ENCODE data around the gene KIF4A. TPM values are rescaled to one million over a fixed set of nuclear protein-coding genes. Genes with fewer than 3 reads are reported as not detected.

The KIF4A gene
- total and polyA plus RNA-seq, 7 experiments from 2014 or later = 0.20 to 26.5 (median 0.21) TPM; not detected in 3

GRCh38 chrX:70433848-70434351 lies 144.0 kb downstream of the KIF4A start:
- Histone ChIP-seq H3K27me3 (ENCODE audit: control insufficient read depth in 2 of 2, insufficient read depth in 2 of 2, low read length in 2 of 2) (no peaks in the 10 kb centered on the region), H3K4me3 (ENCODE audit: low read length) (peak overlapping the region; percentile 79), H3K36me3 (ENCODE audit: control insufficient read depth in 2 of 3, insufficient read depth in 3 of 3, low read length in 3 of 3) (no peaks in the 10 kb centered on the region), H3K9me3 (ENCODE audit: control insufficient read depth in 2 of 3, low read length in 3 of 3) (no peaks in the 10 kb centered on the region), H3K27ac (ENCODE audit: low read depth, low read length) (peak overlapping the region; percentile 41), H3K4me1 (ENCODE audit: control insufficient read depth in 2 of 2, insufficient read depth in 2 of 2, low read length in 2 of 2) (peaks cover 0 to 3% of the 10 kb centered on the region in 2 donors)
- Mint-ChIP-seq H3K9me3 (peaks cover 0 to 2% (median 0%) of the 10 kb centered on the region in 11 donors), H3K36me3 (no peaks in the 10 kb centered on the region), H3K27me3 (peaks cover 0 to 18% (median 8%) of the 10 kb centered on the region in 5 donors), H3K27ac (peak overlapping the region; percentile 71 to 94 (median 89)), H3K4me3 (peak overlapping the region; percentile 84 to 94 (median 90)), H3K4me1 (peaks cover 0 to 24% (median 9%) of the 10 kb centered on the region in 7 donors)
- DNase-seq (peak; percentile 49 to 77 (median 73)), ATAC-seq (peak; percentile 95)
- POLR2A ChIA-PET = interaction anchor here (1.0 to 2.3 kb wide), 2 partner anchors 144 to 301 kb away, joined by 3 to 8 read pairs; partner anchors contain the start of genes IGBP1, KIF4A and PDZD11
- CTCF ChIA-PET = interaction anchor here (1.2 to 1.8 kb wide), 3 partner anchors 35 to 239 kb away, joined by 3 to 5 read pairs (median 3); no protein-coding TSS in a partner anchor
- intact Hi-C loops (cut with micrococcal nuclease) = loop anchor here (1.0 to 10.0 kb wide), 12 partner anchors 10 to 896 kb away; partner anchors contain the start of genes IGBP1 (in 2 of the 2), KIF4A (in 2 of the 2), DLG3 (in 1 of the 2) and P2RY4 (in 1 of the 2)

DNA sequence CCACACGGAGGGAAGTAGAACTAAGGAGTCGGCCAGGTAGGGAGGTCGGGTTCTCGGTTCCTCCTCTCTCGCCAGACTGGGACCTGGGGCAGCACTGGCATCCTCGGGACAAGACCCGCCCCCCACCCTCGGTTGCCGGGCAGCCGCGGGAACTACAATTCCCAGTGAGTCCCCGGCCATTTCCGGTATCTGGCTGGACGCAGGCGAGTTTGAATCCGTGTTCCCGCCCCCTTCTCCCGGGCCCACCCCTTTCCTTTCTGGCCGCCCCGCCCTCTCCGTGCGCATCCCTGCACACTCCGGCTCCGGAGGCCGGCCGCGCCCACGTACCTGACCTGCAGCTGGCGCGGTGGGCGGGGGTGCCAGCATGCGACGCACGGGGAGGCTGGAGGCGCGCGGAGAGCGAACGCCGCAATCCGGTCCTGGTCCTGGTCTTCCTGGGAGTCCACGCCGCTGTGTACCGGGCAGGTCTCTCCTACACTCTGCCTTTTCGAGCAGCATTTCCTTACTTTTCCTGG lies 144.5 kb downstream of the KIF4A start:
- no peaks in the 10 kb centered on the region for H3K9me3 Mint-ChIP-seq
- intact Hi-C loops (cut with micrococcal nuclease) = loop anchor here (1.0 to 10.0 kb wide), 12 partner anchors 10 to 896 kb away; partner anchors contain the start of genes DLG3 (in 1 of the 2), IGBP1 (in 1 of the 2), KIF4A (in 1 of the 2) and P2RY4 (in 1 of the 2)
- POLR2A ChIA-PET = interaction anchor here (1.5 kb wide), 1 partner anchor 10 kb away, joined by 4 read pairs; the partner anchor contains the start of gene DLG3

GRCh38 chrX:70434914-70435586 lies 145.1 kb downstream of the KIF4A start:
- CTCF ChIA-PET = interaction anchor here (0.8 to 0.9 kb wide), 2 partner anchors 9 to 31 kb away, joined by 3 to 4 read pairs; no protein-coding TSS in a partner anchor
- POLR2A ChIA-PET = interaction anchor here (1.5 kb wide), 1 partner anchor 9 kb away, joined by 4 read pairs; the partner anchor contains the start of gene DLG3

More for the DNA sequence above, 144.5 kb downstream of the KIF4A start:
- ATAC-seq = peak; percentile 40
- peak overlapping the region in 8 of 9 donors; percentile 71 to 94 (median 90) for H3K27ac Mint-ChIP-seq
- H3K27me3 Mint-ChIP-seq = peaks cover 0 to 23% (median 8%) of the 10 kb centered on the region in 5 donors
- peaks cover 0 to 29% (median 9%) of the 10 kb centered on the region in 7 donors for H3K4me1 Mint-ChIP-seq
- H3K27ac ChIP-seq (ENCODE audit: low read depth, low read length) = peak overlapping the region; percentile 41
- H3K4me3 ChIP-seq (ENCODE audit: low read length) = peak overlapping the region; percentile 79
- peak overlapping the region; percentile 84 to 94 (median 90) for H3K4me3 Mint-ChIP-seq
- peaks cover 0 to 3% of the 10 kb centered on the region in 2 donors for H3K4me1 ChIP-seq (ENCODE audit: control insufficient read depth in 2 of 2, insufficient read depth in 2 of 2, low read length in 2 of 2)
- peak in 2 of 9 donors; percentile 13 to 70 for DNase-seq
- CTCF ChIA-PET = interaction anchor here (0.8 to 1.8 kb wide), 3 partner anchors 9 to 240 kb away, joined by 3 to 5 read pairs (median 3); no protein-coding TSS in a partner anchor
- no peaks in the 10 kb centered on the region for H3K9me3 ChIP-seq (ENCODE audit: control insufficient read depth in 2 of 3, low read length in 3 of 3)
- H3K36me3 ChIP-seq (ENCODE audit: control insufficient read depth in 2 of 3, insufficient read depth in 3 of 3, low read length in 3 of 3) = no peaks in the 10 kb centered on the region
- H3K27me3 ChIP-seq (ENCODE audit: control insufficient read depth in 2 of 2, insufficient read depth in 2 of 2, low read length in 2 of 2) = no peaks in the 10 kb centered on the region
- no peaks in the 10 kb centered on the region for H3K36me3 Mint-ChIP-seq

GRCh38 chrX:70436343-70436742 lies 146.4 kb downstream of the KIF4A start:
- Histone ChIP-seq H3K36me3 (ENCODE audit: control insufficient read depth in 2 of 3, insufficient read depth in 3 of 3, low read length in 3 of 3) (no peaks in the 10 kb centered on the region), H3K27ac (ENCODE audit: low read depth, low read length) (no peak overlapping the region), H3K27me3 (ENCODE audit: control insufficient read depth in 2 of 2, insufficient read depth in 2 of 2, low read length in 2 of 2) (no peaks in the 10 kb centered on the region), H3K4me3 (ENCODE audit: low read length) (no peak overlapping the region), H3K9me3 (ENCODE audit: control insufficient read depth in 2 of 3, low read length in 3 of 3) (no peaks in the 10 kb centered on the region), H3K4me1 (ENCODE audit: control insufficient read depth in 2 of 2, insufficient read depth in 2 of 2, low read length in 2 of 2) (peaks cover 0 to 3% of the 10 kb centered on the region in 2 donors)
- no peaks in the 10 kb centered on the region for H3K36me3 Mint-ChIP-seq
- ChIA-PET CTCF (interaction anchor here (0.6 kb wide), 1 partner anchor 14 kb away, joined by 4 read pairs; no protein-coding TSS in a partner anchor), POLR2A (no interaction called here)
- no peak overlapping the region for H3K4me3 Mint-ChIP-seq
- H3K27ac Mint-ChIP-seq = peak overlapping the region in 1 of 9 donors; percentile 23
- intact Hi-C loops (cut with micrococcal nuclease) = loop anchor here in 1 of 2 donors (10.0 kb wide), 1 partner anchor 402 kb away; no protein-coding TSS in a partner anchor
- H3K4me1 Mint-ChIP-seq = peaks cover 0 to 30% (median 9%) of the 10 kb centered on the region in 7 donors
- no peak for ATAC-seq
- H3K9me3 Mint-ChIP-seq = no peaks in the 10 kb centered on the region
- H3K27me3 Mint-ChIP-seq = peaks cover 1 to 37% (median 13%) of the 10 kb centered on the region in 5 donors
- no peak for DNase-seq

More at GRCh38 chrX:70434914-70435586, 145.1 kb downstream of the KIF4A start:
- Histone ChIP-seq H3K9me3 (ENCODE audit: control insufficient read depth in 2 of 3, low read length in 3 of 3) (no peaks in the 10 kb centered on the region), H3K4me3 (ENCODE audit: low read length) (peak overlapping the region; percentile 79), H3K27me3 (ENCODE audit: control insufficient read depth in 2 of 2, insufficient read depth in 2 of 2, low read length in 2 of 2) (no peaks in the 10 kb centered on the region), H3K36me3 (ENCODE audit: control insufficient read depth in 2 of 3, insufficient read depth in 3 of 3, low read length in 3 of 3) (no peaks in the 10 kb centered on the region), H3K27ac (ENCODE audit: low read depth, low read length) (no peak overlapping the region), H3K4me1 (ENCODE audit: control insufficient read depth in 2 of 2, insufficient read depth in 2 of 2, low read length in 2 of 2) (peaks cover 0 to 3% of the 10 kb centered on the region in 2 donors)
- peaks cover 0 to 25% (median 8%) of the 10 kb centered on the region in 5 donors for H3K27me3 Mint-ChIP-seq
- DNase-seq (no peak), ATAC-seq (no peak)
- peak overlapping the region; percentile 83 to 94 (median 90) for H3K4me3 Mint-ChIP-seq
- peak overlapping the region in 7 of 9 donors; percentile 34 to 82 (median 53) for H3K27ac Mint-ChIP-seq
- peaks cover 0 to 30% (median 9%) of the 10 kb centered on the region in 7 donors for H3K4me1 Mint-ChIP-seq
- no peaks in the 10 kb centered on the region for H3K36me3 Mint-ChIP-seq
- no peaks in the 10 kb centered on the region for H3K9me3 Mint-ChIP-seq
- intact Hi-C loops (cut with micrococcal nuclease) = loop anchor here (1.0 to 10.0 kb wide), 12 partner anchors 9 to 897 kb away; partner anchors contain the start of genes DLG3 (in 1 of the 2), IGBP1 (in 1 of the 2), KIF4A (in 1 of the 2) and P2RY4 (in 1 of the 2)

DNA sequence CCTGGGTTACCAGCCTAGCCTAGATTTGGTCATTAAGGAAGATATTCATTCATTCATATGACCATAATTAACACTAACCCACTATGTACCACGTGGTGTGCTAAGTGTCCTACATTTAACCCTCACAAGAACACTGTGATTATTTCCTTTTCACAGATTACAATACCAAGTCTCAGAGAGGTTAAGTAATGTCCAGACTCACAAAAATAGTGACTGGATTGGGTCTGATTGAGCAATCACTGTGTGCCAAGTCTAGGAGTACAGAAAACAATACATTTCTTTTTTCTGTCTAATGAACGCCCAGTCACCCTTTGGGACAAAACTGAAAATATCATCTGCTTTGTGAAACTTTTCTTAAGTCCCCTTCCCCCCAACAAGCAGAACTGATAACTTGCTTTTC lies 147.1 kb downstream of the KIF4A start:
- Mint-ChIP-seq H3K9me3 (no peaks in the 10 kb centered on the region), H3K36me3 (no peaks in the 10 kb centered on the region), H3K27me3 (peaks cover 8 to 43% (median 18%) of the 10 kb centered on the region in 5 donors), H3K4me1 (peaks cover 0 to 30% (median 9%) of the 10 kb centered on the region in 7 donors), H3K27ac (no peak overlapping the region), H3K4me3 (no peak overlapping the region)
- no peak overlapping the region for H3K27ac ChIP-seq (ENCODE audit: low read depth, low read length)
- ChIA-PET POLR2A (no interaction called here), CTCF (no interaction called here)
- intact Hi-C loops (cut with micrococcal nuclease) = loop anchor here in 1 of 2 donors (10.0 kb wide), 1 partner anchor 402 kb away; no protein-coding TSS in a partner anchor
- ATAC-seq (no peak), DNase-seq (no peak)
- no peak overlapping the region for H3K4me3 ChIP-seq (ENCODE audit: low read length)
- no peaks in the 10 kb centered on the region for H3K27me3 ChIP-seq (ENCODE audit: control insufficient read depth in 2 of 2, insufficient read depth in 2 of 2, low read length in 2 of 2)
- no peaks in the 10 kb centered on the region for H3K36me3 ChIP-seq (ENCODE audit: control insufficient read depth in 2 of 3, insufficient read depth in 3 of 3, low read length in 3 of 3)
- peaks cover 0 to 3% of the 10 kb centered on the region in 2 donors for H3K4me1 ChIP-seq (ENCODE audit: control insufficient read depth in 2 of 2, insufficient read depth in 2 of 2, low read length in 2 of 2)
- H3K9me3 ChIP-seq (ENCODE audit: control insufficient read depth in 2 of 3, low read length in 3 of 3) = no peaks in the 10 kb centered on the region

Data from naive thymus-derived CD4-positive, alpha-beta T cell (primary cell).